Left cardiac atrium (tissue), 4 donors: ENCODE data around the gene PANX3. TPM values are rescaled to one million over a fixed set of nuclear protein-coding genes. Genes with fewer than 3 reads are reported as not detected.
A peak's percentile ranks its signal among the peaks of the same experiment; 100 is the strongest.

ENCODE experiments used
- ATAC-seq, 2 donors: fragments of 200-7000 bp; cut with Tn5 transposase; one replicate each; pipeline ENCODE4 v1.9.1; 2020; ENCODE audit warnings: mild to moderate bottlenecking in 2 of 2, moderate library complexity in 2 of 2
- DNase-seq: peaks from one replicate; pipeline ENCODE4 v3.0.0-alpha.2; 2020
- intact Hi-C, 2 donors: fragments of 100-400 bp; cut with DNase I; formaldehyde crosslinking; loops; one replicate each; pipeline versions ENCODE4 v1.14.1 to v1.15.1; 2022 to 2023
- total RNA-seq, 2 donors: library from RNA; stranded (reverse); fragmentation: NEBNext Ultra II Directional; extraction: Animal tissue kit (Norgen Biotek cat#: 25700); gene quantifications; one replicate each; pipeline ENCODE4 v1.2.1, GENCODE V29; 2021
- donor health status: DM: no; HTN: yes; CAD: no.
- donor health status: DM: no; HTN: yes; CAD: no; lungs with severe emphysema.
- donor health status: DM: yes; HTN: yes; CAD: no.
- donor health status: Dilated cardiomyopathy.

Gene PANX3
- total RNA-seq, 2 donors from 2014 or later = not detected

DNA sequence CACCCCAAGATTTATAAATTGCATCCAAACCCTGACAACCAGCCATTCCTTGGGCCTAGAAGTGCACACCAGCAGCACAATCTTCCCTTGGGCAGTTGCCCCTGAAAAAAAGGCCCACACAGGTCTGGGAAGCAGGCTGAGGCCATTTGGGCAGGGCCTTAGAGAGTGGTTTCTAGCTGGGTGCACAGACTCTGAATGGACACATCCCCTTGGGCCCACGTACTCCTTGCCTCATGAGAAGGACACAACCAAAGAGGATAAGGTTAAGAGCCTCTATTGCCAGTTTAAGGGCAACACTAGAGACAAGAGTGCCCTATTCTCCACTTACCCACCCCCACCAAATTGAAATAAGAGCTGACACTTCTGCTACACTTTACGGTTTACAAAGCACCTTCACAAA lies 933 bp upstream of the PANX3 start:
- intact Hi-C loops = no loop called here
- DNase-seq = no peak
- no peak for ATAC-seq

- intact Hi-C loops = no loop called here
- no peak for DNase-seq
- ATAC-seq = no peak
Measured at GRCh38 chr11:124612045-124612444, 817 bp downstream of the PANX3 start.

DNA sequence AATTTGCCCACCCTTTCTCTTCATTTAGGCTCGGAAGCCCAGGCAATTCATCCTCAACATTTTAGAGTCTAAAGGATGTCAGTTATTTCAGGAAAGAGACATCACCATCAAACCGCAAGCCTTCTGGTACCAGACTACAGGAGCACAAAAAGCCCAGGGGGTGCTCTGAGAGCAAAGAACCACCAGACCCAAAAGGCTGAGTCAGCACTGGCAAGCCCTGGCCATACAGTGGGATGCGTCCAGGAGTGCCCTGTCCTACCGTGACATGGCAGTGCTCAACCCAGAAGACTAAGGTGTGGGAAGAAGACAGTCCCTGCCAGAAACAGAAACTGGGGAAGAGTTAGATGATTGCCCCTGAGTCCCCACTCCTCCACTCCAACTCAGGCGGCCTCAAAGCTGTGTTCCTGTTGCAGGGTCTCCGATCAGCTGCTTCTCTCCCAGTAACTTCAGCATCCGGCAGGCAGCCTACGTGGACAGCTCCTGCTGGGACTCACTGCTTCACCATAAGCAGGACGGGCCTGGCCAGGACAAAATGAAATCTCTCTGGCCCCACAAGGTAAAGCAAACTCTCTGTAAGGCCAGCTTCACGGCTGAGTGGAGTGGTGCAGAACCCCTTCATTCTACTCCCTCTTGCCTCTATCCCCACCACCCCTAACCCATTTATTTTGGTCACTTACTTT lies 1.5 kb downstream of the PANX3 start:
- no peak for DNase-seq
- intact Hi-C loops = no loop called here

GRCh38 chr11:124618863-124619262 lies 7.6 kb downstream of the PANX3 start:
- ATAC-seq (no peak), DNase-seq (no peak)
- intact Hi-C loops = no loop called here

More for the DNA sequence above, 1.5 kb downstream of the PANX3 start:
- ATAC-seq = no peak

DNA sequence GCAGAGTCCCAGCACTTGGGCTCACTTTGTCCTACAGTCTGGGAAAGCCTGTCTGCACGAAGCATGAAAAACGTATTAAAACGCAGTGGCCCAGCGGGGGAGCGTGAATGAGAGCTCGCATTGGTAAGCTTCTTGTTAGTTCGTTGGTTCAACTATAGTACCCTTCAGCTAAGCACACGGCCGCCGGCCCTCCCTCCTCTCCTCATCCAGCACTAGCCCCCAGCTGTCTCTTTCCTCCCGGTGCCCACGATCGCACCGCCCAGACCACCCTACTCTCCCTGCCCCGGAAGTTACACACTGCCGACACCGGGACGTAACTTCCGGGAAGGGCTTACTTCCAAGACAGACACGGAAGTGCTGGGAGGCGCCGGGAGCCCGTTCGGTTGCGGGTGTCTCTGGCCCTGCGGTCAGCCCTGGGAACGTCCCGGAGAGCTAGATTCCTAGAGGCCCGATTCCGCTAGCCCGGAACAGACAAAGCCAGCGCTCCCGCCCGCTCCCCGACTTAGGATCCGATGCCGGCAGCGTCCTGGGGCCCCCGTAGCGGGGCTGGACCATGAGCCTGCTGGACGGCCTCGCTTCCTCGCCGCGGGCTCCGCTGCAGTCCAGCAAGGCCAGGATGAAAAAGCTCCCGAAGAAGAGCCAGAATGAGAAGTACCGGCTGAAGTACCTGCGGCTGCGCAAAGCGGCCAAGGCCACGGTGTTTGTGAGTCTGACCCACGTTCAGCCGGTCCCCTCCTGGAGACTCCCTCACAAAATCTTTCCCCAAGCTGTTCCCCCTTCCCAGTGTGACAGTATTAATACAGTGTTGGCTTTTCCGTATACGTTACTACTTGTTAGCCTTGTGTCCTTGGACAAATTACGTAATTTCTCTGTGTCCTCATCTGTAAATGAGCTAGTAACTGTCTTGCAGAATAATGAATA lies 11.6 kb downstream of the PANX3 start, which contains the start of gene TBRG1:
TBRG1 (plus strand) TSS at position 334 of the 921 bp plus-strand sequence; CDS start at position 554, 220 bp downstream.
- DNase-seq (peak; percentile 93), ATAC-seq (peak; percentile 99)
- intact Hi-C loops = no loop called here

GRCh38 chr11:124623861-124624525 lies 12.8 kb downstream of the PANX3 start:
- ATAC-seq (no peak), DNase-seq (no peak)
- intact Hi-C loops = no loop called here

GRCh38 chr11:124625504-124626168 lies 14.4 kb downstream of the PANX3 start:
- ATAC-seq = no peak
- DNase-seq = no peak
- intact Hi-C loops = no loop called here

DNA sequence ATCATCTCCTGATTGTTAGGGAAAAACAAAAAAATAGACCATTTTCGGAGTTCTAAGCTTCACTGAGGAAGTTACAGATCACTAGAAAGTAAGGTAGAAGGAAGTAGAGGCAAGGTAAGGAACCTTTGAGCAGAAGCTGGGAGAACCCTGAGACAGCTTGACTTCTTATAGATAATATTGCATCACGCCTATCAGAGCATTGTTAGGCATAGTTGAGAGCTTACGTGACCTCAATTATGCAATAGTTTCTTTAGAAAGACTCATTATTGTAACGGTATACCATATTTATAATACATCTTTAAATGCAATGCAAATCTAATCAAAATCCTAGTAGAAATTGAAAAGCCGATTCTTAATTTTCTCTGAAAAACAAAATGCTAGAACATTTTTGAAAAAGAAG lies 16.3 kb downstream of the PANX3 start:
- intact Hi-C loops = no loop called here
- no peak for DNase-seq
- ATAC-seq = no peak

GRCh38 chr11:124629961-124630360 lies 18.7 kb downstream of the PANX3 start:
- ATAC-seq (no peak), DNase-seq (no peak)
- intact Hi-C loops = no loop called here

GRCh38 chr11:124633355-124633754 lies 22.1 kb downstream of the PANX3 start:
- ATAC-seq (no peak), DNase-seq (no peak)
- intact Hi-C loops = no loop called here

DNA sequence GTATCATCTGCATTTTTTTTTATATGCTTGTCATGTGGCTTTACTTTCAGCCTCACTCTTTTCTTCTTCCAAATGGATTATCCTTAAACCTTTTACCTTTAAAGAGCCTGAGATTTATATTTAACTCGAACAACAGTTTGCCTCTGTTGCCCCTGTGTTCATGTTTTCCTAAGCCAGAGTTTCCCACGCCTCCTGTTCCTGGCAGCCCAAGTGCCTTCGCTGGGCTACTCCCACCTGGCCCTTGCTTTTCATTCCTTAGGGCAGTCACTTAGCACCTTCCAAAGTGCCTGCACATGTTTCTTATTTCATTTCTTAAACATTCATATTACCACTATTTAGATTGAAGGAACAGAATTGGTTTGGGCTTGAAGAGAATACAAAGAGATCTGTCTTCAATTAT lies 24.7 kb downstream of the PANX3 start:
- intact Hi-C loops = no loop called here
- DNase-seq = no peak
- no peak for ATAC-seq

GRCh38 chr11:124638500-124638899 lies 27.3 kb downstream of the PANX3 start:
- no peak for DNase-seq
- ATAC-seq = no peak
- intact Hi-C loops = no loop called here

GRCh38 chr11:124639186-124639585 lies 28.0 kb downstream of the PANX3 start:
- intact Hi-C loops = no loop called here
- no peak for ATAC-seq
- no peak for DNase-seq

DNA sequence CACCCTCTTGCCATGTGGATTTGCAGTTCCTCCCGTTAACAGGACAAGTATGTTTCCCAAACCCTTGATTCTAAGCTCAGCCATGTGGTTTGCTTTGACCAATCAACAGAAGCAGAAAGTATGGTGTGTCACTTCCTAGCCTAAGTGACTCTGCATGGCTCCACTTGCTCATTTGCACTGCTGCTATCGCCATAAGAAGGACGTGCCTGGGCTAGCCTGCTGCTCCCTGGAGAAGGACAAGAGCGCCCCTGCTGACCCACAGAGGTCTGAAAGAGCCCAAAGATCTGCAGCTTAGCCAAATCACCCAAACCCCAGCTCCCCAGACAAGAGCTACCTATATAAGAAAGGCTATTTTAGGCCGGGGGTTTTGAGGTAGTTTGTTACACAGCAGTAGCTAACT lies 29.4 kb downstream of the PANX3 start:
- intact Hi-C loops = loop anchor here in 1 of 2 donors (5.0 kb wide), 1 partner anchor 197 kb away; no protein-coding TSS in a partner anchor
- ATAC-seq = no peak
- no peak for DNase-seq

GRCh38 chr11:124642628-124643027 lies 31.4 kb downstream of the PANX3 start:
- DNase-seq (no peak), ATAC-seq (no peak)
- intact Hi-C loops = loop anchor here in 1 of 2 donors (5.0 kb wide), 1 partner anchor 195 kb away; no protein-coding TSS in a partner anchor

DNA sequence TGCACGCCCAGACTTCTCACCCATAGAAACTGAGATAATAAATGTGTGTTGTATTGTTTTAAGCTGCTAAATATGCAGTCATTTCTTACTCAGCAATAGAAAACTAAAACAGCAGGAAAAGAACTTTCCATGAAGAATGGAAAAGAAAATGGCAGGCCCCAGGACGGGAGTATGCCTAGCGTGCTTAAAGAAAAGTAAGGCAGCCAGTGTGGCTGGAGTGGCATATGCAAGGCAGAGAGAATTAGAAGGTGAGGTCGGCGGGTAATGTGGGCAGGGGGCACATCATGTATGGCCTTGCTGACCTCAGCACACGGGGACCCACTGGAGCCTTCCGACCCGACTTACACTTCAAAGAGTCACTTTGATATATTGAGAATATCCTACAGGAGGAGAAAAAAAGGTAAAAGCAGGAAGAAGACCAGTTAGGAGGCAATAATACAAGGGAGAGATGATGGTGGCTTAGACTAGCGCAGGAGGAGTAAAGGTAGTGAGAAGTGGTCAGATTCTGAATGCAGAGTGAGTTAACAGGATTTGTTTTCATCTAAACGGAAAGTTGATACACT lies 31.9 kb downstream of the PANX3 start:
- intact Hi-C loops = loop anchor here in 1 of 2 donors (5.0 kb wide), 1 partner anchor 194 kb away; no protein-coding TSS in a partner anchor
- DNase-seq = no peak
- ATAC-seq = no peak

- DNase-seq (no peak), ATAC-seq (peak in 1 of 2 donors; percentile 86)
- intact Hi-C loops = loop anchor here in 1 of 2 donors (5.0 kb wide), 1 partner anchor 193 kb away; no protein-coding TSS in a partner anchor
Measured at GRCh38 chr11:124643605-124644425, 32.6 kb downstream of the PANX3 start.
